SK-N-MC (cell line): ENCODE measurements around the gene SDHD.
"Not testable (repeated sequence)": the region's sequence is repeated elsewhere in the genome, so short reads cannot be mapped to it uniquely, and the experiment has no call there.

Source experiments
- DNase-seq: peaks from one replicate; pipeline ENCODE4 v3.0.0-alpha.2; 2011; ENCODE audit warnings: low read depth, low spot score
- H3K27ac ChIP-seq: fragments of 200-600 bp; sonication (generic); 2 replicates; pipeline ENCODE4 v1.5.1; 2016; ENCODE audit warnings: mixed run types
- H3K36me3 ChIP-seq: fragments of 200-600 bp; sonication (generic); 2 replicates; pipeline ENCODE4 v1.6.1; 2017; ENCODE audit warnings: antibody characterized with exemption, low read length, mixed read lengths; ENCODE audit not compliant: insufficient read depth
- H3K4me3 ChIP-seq: fragments of 200-600 bp; sonication (generic); 2 replicates; pipeline ENCODE4 v1.5.1; 2016
- H3K9ac ChIP-seq: fragments of 200-600 bp; sonication (generic); 2 replicates; pipeline ENCODE4 v1.8.0; 2017; ENCODE audit warnings: mixed run types, mixed read lengths; ENCODE audit not compliant: insufficient read length
- H3K9me3 ChIP-seq: fragments of 200-600 bp; sonication (generic); 2 replicates; pipeline ENCODE4 v1.6.1; 2017; ENCODE audit warnings: low read depth, mild to moderate bottlenecking, antibody characterized with exemption, low read length, moderate library complexity, mixed read lengths
- EZH2 ChIP-seq: fragments of 200-600 bp; sonication (generic); IDR thresholded peaks from one replicate; pipeline ENCODE4 v1.6.1; 2017; ENCODE audit warnings: antibody characterized with exemption
- FOXP2 ChIP-seq: optimal IDR thresholded peaks from 2 replicates; pipeline ENCODE3; 2011; ENCODE audit warnings: mild to moderate bottlenecking, moderate library complexity; ENCODE audit not compliant: insufficient read depth; ENCODE audit errors: extremely low read length, control extremely low read depth
- POLR2AphosphoS5 ChIP-seq: IDR thresholded peaks from 2 replicates; pipeline ENCODE4 v1.6.1; 2012; ENCODE audit warnings: mild to moderate bottlenecking, low read depth, low read length, borderline replicate concordance

SDHD gene

DNA sequence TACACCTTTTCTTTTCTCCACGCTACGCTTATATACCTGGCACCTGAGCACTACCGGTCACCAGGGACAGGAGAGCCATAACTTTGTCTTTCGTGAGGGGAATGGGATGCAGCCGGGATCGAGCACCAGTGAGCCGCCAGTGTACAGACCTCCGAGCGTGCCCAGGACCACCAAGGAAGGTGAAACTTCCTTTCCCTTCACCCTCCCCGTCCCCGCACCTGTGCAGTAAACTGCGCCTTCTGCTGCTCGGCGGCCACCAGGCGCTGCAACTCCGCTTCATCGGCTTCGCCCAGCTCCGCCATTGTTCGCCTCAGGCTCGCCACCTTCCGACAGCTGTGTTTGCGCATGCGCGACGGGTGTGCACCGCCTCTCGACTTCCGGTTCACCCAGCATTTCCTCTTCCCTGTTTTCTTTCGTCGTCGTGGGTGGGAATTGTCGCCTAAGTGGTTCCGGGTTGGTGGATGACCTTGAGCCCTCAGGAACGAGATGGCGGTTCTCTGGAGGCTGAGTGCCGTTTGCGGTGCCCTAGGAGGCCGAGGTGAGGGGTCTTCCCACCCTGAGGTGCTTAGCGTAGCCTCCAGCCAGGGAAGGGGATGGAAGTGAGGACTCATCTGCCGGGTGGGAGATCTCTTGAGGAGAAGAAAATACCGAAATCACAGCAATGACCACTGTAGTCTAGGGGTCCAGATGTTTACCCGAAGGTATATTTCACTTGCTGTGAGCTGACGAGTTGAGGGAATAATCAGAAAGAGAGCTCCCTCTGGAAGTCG lies at the start of gene SDHD, which contains the start of gene TIMM8B:
SDHD (plus strand) TSS at position 452 of the 770 bp plus-strand sequence; CDS start at position 487, 35 bp downstream.
TIMM8B (minus strand) TSS at position 335 of the 770 bp plus-strand sequence; CDS start at position 302, 33 bp downstream.
- Histone ChIP-seq H3K9me3 (no peaks in the 10 kb centered on the region), H3K36me3 (peaks cover 79% of the 10 kb centered on the region), H3K4me3 (peak within 1 kb of the TSS; percentile 87), H3K27ac (peak within 1 kb of the TSS; percentile 70), H3K9ac (peak within 1 kb of the TSS; percentile 96)
- DNase-seq, result peak; percentile 90
- peak; percentile 92 for TF ChIP-seq POLR2AphosphoS5
- TF ChIP-seq EZH2, result no peak
- peak; percentile 70 for TF ChIP-seq FOXP2

DNA sequence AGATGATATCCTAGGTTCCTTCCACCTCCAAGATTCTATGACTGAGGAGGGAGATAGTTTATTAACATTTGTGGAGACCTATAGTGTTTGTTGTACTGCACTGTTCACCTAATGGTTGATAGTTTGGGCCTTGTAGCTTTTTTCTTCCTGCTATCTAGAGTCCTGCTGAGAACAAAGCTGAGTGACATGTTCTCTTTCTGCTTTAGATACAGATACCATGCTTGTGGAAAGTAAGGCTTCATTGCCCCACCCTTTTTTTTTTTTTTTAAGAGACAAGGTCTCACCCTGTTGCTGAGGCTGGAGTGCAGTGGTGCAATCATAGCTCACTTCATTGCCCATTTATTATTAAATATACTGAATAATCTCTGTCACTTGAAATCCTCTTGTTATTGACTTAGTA lies 49.1 kb upstream of the SDHD start:
- no peak overlapping the region for H3K9ac ChIP-seq
- H3K27ac ChIP-seq, result no peak overlapping the region
- H3K36me3 ChIP-seq, result peaks cover 66% of the 10 kb centered on the region
- DNase-seq, result no peak
- no peak for TF ChIP-seq EZH2
- no peak for TF ChIP-seq FOXP2
- no peak for TF ChIP-seq POLR2AphosphoS5
- H3K9me3 ChIP-seq, result no peaks in the 10 kb centered on the region
- H3K4me3 ChIP-seq, result no peak overlapping the region

DNA sequence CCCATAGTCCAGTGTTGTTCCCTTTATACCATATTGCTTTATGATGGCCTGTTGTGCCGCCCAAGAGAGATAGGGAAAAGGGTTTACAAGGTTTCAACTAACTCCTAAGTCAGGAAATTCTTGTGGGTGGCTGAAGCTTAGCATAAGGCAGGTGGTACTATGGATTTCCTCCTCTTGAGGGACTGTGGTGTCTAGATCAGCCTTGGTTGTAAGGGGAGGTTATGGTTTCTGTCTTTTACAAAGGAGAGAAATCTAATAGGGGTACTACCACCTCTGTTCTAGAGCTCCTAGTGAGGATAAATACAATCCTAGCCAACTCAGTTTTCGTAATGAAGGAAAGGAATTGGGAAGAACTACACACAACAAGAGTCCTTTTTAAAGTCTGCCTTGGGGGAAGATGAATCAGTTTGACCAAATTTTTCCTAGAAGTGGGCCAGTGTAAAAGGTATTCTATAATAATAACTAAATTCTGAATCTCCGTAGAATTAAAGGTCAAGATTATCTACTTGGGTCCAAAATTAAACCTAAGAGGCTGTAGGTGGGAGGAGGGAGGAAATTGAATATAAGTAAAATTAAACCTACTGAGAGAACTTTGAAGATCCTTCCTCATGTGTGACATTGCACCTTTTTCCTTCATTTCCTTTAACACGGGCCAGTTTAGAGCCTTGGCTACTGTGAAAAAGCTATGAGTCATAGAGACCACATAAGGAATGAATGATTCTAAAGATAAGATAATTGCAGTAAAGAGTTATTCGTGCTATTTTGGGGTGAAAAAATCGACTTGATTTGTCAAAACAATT lies 44.3 kb upstream of the SDHD start:
- peaks cover 79% of the 10 kb centered on the region for H3K36me3 ChIP-seq
- DNase-seq, result no peak
- no peak overlapping the region for H3K9ac ChIP-seq
- TF ChIP-seq FOXP2 (no peak), POLR2AphosphoS5 (no peak), EZH2 (no peak)
- H3K27ac ChIP-seq, result no peak overlapping the region
- no peak overlapping the region for H3K4me3 ChIP-seq
- no peaks in the 10 kb centered on the region for H3K9me3 ChIP-seq

DNA sequence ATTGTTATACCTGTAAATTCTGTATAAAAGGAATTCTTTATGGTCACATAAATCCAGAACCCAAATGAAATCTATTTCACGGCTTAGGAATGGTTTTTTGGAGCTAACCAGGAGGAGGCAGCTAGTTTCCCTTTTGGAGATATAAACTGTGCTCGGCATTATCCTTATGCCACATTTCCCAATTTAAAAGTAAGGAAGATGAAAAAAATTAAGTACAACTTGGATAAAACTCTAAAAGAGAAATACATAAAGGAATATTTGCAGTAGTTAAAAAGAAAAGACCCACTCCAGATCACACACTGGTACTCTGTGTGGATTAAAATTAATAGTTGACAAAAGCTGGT lies 43.7 kb upstream of the SDHD start:
- no peak for DNase-seq
- TF ChIP-seq POLR2AphosphoS5 (no peak), FOXP2 (no peak), EZH2 (no peak)
- Histone ChIP-seq H3K4me3 (no peak overlapping the region), H3K9me3 (no peaks in the 10 kb centered on the region), H3K27ac (no peak overlapping the region), H3K9ac (no peak overlapping the region), H3K36me3 (peaks cover 79% of the 10 kb centered on the region)

DNA sequence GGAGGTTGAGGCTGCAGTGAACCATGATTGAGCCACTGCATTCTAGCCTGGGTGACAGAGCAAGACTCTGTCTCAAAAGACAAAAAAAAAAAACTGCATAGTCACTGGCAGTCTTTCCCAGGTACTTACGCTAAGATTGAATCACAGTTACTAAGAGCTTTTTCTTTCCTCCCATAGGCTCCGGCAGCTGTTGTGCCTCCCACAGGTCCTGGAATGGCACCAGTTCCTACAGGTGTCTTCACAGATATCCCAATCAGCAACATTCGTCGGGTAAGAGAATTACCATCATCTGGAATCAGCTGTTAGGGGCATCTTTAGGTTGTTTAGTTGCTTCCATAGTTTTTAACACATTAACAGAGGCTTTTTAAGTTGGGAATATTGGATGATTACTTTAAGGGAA lies 41.7 kb upstream of the SDHD start:
- H3K27ac ChIP-seq, result no peak overlapping the region
- no peak for DNase-seq
- no peak overlapping the region for H3K4me3 ChIP-seq
- H3K9me3 ChIP-seq, result no peaks in the 10 kb centered on the region
- no peak overlapping the region for H3K9ac ChIP-seq
- TF ChIP-seq EZH2, result no peak
- TF ChIP-seq FOXP2, result no peak
- no peak for TF ChIP-seq POLR2AphosphoS5
- H3K36me3 ChIP-seq, result peaks cover 86% of the 10 kb centered on the region

DNA sequence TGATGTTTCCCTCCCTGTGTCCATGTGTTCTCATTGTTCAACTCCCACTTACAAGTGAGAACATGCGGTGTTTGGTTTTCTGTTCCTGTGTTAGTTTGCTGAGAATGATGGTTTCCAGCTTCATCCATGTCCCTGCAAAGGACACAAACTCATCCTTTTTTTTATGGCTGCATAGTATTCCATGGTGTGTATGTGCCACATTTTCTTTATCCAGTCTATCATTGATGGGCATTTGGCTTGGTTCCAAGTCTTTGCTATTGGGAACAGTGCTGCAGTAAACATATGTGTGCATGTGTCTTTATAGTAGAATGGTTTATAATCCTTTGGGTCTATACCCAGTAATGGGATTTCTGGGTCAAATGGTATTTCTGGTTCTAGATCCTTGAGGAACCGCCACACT lies 40.0 kb upstream of the SDHD start:
- H3K4me3 ChIP-seq, result not testable (repeated sequence)
- H3K36me3 ChIP-seq, result peaks cover 89% of the 10 kb centered on the region

DNA sequence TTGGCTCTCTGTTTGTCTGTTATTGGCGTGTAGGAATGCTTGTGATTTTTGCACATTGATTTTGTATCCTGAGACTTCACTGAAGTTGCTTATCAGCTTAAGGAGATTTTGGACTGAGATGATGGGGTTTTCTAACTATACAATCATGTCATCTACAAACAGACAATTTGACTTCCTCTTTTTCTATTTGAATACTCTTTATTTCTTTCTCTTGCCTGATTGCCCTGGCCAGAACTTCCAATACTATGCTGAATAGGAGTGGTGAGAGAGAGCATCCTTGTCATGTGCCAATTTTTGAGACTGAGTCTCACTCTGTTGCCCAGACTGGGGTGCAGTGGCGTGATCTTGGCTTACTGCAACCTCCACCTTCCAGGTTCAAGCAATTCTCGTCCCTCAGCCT lies 38.4 kb upstream of the SDHD start:
- H3K9me3 ChIP-seq, H3K27ac ChIP-seq, DNase-seq, H3K9ac ChIP-seq, H3K4me3 ChIP-seq: not testable (repeated sequence)
- peaks cover 91% of the 10 kb centered on the region for H3K36me3 ChIP-seq

More for the DNA sequence above, 40.0 kb upstream of the SDHD start:
- not testable (repeated sequence) for DNase-seq, H3K27ac ChIP-seq, H3K9ac ChIP-seq, H3K9me3 ChIP-seq

DNA sequence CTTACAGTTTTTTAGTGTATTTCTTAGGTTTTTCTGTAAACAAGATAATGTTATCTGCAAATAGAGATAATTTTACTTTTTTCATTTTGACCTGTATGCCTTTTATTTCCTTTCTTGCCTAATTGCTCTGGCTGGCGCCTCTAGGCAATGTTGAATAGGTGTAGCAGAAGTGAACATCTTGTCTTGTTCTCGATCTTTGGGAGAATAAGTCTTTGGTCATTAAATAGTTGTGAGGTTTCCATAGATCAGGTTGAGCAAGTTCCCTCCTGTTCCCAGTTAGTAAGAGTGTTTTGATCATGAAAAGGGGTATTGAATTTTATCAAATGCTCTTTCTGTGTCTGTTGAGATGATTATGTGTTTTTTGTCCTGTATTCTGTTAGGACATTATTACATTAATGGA lies 36.9 kb upstream of the SDHD start:
- no peak for DNase-seq
- Histone ChIP-seq H3K9ac (no peak overlapping the region), H3K9me3 (no peaks in the 10 kb centered on the region), H3K27ac (no peak overlapping the region), H3K4me3 (no peak overlapping the region), H3K36me3 (peaks cover 89% of the 10 kb centered on the region)
- TF ChIP-seq EZH2, result no peak
- TF ChIP-seq FOXP2, result no peak
- TF ChIP-seq POLR2AphosphoS5, result no peak

DNA sequence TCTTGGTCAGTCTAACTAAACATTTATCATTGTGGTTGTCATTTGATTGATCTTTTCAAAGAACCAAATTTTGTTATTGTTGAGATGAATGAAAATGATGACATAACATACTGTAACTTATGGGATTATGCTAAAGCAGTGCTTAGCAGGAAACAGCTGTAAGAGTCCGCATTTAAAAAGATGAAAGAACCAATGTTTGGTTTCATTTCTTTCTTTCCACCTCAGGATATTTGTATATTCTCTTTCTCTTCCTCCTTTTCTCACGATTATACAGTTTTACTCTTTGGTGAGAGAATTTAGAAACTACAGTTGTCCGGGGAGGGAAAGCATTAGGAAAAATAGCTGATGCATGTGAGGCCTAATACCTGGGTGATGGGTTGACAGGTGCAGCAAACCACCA lies 36.0 kb upstream of the SDHD start:
- no peak overlapping the region for H3K9ac ChIP-seq
- peaks cover 81% of the 10 kb centered on the region for H3K36me3 ChIP-seq
- no peaks in the 10 kb centered on the region for H3K9me3 ChIP-seq
- TF ChIP-seq POLR2AphosphoS5 (no peak), FOXP2 (no peak), EZH2 (no peak)
- no peak for DNase-seq
- H3K4me3 ChIP-seq, result no peak overlapping the region
- H3K27ac ChIP-seq, result no peak overlapping the region
